HG03342 (cell line): ENCODE results near the gene TEX2.
"Not testable (repeated sequence)": the region's sequence is repeated elsewhere in the genome, so short reads cannot be mapped to it uniquely, and the experiment has no call there.

ENCODE experiments used
- ATAC-seq: cut with Tn5 transposase; IDR thresholded peaks from one replicate; pipeline ENCODE4 v1.9.1; 2021; ENCODE audit warnings: mild to moderate bottlenecking, moderate library complexity; ENCODE audit not compliant: unreplicated experiment

TEX2 gene

DNA sequence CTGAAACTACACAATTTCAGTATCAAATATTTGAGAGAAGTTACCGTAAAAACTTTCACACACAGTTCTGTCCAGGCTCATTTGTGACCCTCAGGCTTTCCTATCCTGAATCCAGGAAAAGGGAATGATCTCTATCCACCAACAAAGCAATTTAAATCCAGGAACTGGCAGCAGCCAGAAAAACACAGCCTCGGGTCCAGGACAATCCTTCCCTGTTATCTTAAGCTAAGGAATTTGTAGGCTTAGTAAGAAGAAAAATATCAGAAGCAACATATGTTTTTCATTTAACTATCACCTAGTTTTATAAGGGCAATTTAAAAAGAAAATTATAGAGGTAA lies 47.1 kb downstream of the TEX2 start:
- no peak for ATAC-seq

DNA sequence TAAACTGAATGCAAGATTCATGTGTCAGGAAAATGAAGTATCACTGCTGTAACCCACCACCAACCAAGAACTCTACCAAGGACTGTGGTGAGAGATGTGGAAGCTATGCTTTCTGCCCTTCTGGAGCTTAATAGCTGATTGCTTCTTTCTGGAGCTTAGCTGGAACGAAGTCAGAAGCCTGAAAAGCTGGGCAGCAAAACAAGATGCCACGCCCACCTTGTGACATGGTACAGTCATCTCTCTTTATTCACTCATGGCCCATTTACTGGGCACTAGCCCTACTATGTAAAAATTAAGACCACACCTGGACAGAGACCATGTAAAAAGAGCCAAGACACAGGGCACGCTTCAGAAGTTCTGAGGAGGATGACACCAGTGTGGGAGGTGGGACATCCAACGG lies 48.1 kb downstream of the TEX2 start:
- no peak for ATAC-seq

DNA sequence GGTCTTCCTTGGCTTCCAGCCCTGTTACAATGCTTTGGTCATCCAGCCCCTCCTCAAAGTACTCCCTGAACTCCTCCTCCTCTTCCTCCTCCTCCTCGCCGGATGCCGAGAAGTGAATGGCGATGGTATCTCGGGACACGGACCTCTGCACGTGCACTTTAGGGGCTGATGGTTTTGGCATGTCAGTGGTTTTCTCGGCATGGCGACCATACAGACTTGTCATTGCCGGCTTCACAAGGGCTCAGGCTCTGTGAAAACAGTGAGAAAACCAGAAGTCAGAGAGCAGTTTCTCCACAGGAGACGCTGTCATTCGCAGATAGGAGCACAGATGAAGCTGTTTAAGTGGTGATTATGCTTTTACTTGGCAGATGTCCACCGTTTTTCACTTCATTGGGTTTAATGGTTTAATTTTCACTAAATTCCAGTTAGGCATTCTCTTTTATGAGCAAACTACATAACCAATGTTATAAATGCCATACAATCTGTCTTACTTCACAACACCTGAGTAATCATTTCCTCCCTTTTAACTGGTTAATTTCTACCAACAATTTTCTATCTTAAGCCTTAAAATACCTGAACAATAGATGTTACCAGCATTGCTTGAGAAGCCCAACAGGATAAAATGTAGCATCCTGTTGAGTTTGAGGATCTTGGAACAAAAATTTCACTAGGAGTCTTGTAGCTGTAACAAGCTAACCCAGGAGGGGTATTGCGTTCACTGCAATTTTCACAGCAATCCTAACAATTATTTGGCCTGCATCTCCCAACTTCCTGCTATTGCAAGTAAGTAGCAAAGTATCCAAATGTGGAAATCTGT lies 48.9 kb downstream of the TEX2 start:
- ATAC-seq, result no peak

DNA sequence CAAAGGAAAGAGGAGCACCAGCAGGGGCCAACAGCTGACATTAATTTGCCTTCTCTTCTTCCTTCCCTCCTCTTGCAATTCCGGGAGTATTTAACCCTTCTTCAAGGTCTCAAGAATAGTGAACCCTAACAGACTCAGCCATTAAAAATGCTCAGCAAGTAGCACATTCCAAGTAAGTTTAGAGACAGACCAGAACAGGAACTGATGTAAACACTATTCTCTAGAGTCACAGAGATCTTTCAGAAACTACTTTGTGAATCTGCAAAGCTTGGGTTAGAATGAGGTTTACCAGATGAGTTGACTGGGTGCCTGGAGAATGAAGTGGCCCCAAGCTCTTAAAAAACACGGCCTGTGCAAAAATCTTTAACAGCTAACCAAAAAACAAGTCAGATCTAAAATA lies 50.9 kb downstream of the TEX2 start:
- ATAC-seq, result no peak

DNA sequence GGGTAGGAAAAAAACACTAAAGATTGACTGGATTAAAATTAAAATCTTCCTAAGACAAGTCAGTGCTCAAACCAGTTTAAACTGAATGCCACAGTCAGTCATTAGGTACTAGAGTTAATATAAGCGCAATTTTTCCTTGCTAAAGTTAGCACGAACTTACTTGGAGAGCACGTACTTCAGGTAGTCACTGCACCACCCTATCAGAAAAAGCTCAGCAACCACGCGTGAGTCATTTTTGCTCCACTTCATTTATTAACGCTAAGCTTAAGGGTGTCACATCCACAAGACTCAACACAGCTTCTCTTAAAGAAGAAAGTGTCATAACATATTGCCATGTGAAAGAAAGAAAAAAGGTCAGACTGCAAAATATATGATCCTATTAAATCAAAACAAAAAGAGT lies 53.1 kb downstream of the TEX2 start:
- ATAC-seq, result no peak

DNA sequence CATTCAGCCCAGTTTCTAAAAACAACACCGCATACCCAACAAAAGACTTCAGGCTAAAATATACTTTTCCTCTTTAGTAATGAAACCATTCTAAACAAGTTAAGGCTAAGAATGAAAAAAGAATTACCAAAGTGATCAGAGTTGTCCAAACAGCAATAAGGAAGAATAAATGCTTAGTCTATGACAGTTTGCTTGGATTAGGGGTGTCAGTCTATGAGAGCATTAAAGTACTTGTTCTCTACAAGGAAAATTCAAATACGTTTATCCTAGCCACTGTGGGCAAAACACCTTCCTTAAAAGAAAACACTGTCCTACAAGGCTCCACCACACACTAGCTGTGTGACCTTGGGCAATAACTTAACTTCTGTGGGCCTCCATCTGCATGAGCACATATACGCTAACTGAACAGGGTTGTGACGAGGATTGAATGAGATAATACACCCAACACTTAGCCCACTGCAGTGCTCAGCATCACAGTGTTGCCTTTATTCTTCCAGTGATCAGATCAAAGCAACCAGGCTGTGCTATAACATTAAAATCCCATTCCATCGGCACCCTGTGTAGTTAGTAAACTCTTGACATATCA lies 53.6 kb downstream of the TEX2 start:
- ATAC-seq, result no peak

DNA sequence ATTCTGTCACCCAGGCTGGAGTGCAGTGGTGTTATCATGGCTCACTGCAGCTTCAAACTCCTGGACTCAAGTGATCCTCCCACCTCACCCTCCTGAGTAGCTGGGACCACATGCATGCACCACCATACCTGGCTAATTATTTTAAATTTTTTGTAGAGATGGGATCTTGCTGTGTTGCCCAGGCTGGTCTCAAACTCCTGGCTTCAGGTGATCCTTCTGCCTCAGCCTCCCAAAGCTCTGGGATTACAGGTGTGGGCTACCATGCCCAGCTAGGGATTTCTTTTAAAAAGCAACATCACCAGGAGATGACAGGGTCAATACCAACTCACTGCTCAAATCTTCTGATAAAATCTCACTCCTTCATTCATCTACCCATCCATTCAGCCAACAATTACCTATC lies 54.4 kb downstream of the TEX2 start:
- ATAC-seq, result not testable (repeated sequence)

DNA sequence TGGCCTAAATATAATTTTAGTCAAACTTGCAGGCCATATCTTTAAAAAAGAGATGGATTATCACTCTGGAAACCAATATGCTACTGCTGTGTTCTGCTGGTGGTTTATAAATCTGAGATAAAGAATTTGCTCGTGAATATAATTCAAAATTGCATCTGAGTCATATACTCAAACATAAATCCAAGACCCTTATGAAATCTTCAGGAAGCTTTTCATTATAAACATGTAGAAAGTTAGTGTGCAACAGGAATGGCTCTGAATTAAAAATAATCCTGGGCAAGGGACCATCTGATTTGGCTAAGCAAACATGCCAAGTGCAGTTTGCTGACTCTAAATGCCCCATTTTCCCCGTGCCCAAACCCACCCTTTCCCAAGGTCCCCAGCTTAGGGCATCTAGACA lies 57.3 kb downstream of the TEX2 start:
- ATAC-seq, result no peak

DNA sequence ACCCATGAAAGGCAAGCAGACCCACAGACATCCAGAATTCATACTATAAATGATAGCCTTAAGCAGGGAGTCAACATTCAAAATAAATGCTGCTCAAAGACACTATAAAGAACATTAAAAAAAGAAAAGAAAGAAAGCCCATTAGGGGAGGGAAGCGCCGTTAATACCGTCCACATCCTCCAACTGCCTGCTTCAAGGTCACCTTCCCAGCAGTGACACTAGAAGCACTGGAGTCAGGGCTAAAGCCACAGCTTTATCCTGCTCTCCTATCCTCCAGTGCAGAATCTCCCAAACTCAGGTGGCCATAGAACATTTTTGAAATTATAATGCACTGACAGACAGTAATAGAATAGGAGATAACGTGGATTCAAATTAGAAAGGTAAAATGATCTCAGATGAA lies 59.4 kb downstream of the TEX2 start:
- no peak for ATAC-seq

DNA sequence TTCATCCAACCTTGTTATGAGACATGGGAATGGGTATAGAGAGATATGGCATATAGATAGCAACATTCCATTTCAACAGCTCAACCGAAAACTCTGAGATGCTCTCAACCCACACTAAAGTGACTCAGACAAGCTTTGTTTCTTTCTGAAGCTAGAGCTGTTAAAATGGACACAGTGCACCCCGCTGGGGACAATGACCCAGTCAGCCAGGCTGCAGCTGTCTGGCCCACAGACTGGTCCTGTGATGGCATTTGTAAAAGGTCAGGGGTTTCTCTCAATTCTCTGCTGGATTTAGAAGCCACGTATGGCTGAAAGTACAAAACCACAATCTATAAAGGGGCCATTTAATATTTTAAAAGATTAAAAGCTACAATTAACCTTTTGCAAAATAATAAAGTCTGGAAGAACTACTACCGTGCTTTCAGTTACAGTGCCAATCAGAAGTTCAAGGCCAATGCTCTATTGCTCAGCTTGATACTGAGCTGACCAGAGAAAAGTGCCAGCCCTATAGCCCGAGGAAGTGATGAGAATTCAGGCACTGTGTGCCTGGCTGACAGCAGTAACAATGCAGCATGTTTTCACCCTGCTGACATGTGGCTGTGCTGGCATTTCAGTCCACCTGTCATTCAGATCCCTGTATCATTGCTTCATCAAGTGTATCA lies 60.2 kb downstream of the TEX2 start:
- no peak for ATAC-seq

DNA sequence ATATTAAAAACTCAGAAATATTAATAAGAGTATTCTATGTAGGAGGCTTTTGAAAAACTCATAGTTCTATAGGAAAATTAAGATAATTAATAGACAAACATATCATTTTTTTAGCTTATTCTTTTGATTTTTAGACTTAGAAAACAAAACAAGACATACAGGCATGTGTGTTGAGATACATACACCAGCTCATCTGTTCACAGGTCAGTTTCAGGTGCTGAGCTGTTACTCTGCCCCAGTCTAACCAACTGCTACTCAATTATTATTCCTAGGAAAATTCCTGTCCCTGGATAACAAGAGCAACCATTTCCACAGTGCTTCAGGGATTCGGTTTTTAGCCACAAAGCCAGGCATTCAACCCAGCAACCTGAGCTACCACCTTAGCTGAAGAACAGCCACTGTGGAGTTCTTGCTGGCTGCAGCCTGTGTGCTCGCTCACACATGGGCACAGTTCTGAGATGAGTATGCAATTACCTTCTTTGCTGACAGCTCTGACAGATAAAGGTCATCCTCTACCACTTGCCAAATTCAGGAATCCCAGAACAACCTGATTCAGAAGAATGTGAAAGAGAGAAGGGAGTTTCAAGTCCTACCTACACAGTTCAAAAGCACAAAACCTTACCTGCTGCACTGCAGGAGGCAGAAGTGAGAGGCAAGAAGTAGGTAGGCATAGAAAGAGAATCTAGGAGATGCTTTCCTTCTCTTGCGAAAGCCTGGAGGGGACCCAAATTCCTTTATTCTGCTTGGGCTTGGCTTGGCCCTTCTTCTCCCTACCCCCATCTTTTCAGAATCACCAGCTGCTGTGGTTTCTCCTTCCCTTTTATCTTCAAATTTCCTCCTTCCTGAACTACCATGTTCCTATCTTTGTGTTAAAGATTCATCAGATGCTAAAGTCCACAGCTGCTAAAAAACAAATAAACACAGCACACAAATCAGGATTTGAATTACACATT lies 62.7 kb downstream of the TEX2 start:
- no peak for ATAC-seq

DNA sequence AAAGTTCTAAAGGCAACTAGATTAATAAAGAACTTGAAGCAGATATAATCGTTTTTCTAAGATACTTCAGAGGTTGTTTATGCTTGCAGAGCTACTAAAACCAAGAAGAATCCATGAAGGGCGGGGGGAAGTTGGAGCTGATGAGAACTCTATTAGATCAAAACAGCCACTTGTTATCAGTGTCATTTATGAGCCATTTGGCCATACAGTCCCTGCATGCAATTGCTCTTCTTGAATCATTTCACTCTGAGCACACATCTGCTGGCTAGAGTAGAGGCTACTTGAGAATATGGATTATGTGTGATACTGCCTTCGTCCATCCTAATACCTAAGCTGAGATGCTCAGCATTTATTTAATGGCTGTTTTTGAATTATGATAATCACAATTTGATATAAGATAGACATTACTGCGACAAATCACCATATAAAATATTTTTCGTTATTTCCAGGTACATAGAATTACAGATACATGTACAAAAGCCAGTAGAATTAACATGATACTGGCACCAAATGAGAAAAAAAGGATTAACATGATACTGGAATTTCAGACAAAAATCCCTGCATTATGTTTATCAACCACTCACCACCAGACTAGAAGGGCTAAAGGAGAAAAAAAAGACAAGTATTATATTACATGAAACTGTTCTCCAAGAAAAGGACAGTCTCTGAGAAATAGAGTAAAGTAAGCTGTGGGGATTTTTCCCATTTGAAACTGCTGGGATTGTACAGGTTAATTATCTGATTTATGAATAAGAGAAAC lies 64.5 kb downstream of the TEX2 start:
- no peak for ATAC-seq

DNA sequence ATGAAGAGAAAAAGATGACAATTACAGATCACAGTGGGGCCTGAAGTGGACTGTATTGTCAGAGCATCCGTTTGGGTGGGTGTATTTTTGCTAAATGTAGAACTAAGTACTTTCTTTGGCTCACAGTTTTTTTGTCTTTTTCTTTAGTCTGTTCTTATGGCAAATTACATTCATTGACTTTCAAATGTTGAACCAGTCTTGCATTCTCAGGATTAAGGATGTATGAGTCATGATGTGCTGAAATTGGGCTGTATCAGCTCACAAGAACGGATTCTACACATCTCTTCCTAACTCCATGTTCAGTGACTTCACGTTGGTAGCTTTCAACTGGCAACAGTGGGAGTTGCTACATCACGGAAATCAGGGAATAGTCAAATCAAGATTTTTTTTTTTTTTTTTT lies 66.5 kb downstream of the TEX2 start:
- ATAC-seq, result no peak

DNA sequence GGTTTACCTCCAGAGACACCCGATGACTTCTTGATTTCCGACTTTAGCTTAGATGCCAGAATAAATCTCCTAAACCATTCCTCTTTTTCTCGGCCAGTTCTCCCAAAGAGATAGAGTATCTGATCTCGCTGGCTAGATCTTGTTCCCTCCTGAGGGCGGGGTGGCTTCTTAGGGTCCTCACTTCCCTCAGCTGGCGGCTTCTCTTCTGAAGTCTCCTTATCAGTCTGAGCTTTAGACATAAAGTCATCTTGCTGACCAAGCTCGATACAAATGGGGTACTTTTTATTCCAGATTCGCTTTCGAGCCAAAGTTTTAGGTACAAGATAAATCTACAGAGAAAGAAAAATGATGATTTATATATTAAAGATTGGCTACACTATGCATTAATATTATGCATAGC lies 69.5 kb downstream of the TEX2 start:
- no peak for ATAC-seq

DNA sequence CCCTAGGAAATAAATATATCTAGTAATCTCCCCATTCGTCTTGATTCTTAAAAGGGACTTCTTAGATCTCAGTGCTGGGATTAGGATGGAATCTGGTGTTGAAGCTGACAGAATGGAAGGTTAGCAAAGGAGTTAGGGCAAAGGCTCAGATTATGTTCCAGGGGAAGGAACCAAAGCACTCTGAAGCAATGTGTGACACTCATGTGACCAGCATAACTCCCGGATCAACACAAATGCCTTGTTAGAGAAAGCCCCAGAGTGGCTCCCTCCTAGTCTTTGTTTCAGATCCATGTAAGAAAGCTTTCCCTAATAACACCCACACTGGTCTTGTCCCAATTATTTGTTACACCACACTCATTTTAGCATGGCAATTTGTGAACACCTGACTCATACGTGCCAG lies 70.5 kb downstream of the TEX2 start:
- ATAC-seq, result no peak

DNA sequence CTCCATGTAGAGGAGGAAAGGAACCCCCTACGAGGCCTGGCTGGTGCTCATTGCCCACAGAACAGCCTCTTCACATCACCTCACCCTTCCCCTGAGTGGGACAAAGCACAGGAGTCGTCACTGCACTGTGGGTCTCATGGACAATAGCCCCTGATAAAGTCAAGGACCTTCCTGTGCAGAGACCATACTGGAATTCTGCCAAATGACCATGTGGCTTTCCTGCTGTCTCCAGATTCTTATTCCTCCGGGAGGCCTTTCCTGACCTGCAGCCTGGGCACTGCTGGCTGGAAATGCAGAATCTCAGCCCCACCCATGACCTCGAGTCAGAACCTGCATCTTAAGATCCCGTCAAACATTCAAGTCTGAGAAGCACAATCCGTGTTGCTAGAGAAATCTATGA lies 72.6 kb downstream of the TEX2 start:
- ATAC-seq, result no peak

DNA sequence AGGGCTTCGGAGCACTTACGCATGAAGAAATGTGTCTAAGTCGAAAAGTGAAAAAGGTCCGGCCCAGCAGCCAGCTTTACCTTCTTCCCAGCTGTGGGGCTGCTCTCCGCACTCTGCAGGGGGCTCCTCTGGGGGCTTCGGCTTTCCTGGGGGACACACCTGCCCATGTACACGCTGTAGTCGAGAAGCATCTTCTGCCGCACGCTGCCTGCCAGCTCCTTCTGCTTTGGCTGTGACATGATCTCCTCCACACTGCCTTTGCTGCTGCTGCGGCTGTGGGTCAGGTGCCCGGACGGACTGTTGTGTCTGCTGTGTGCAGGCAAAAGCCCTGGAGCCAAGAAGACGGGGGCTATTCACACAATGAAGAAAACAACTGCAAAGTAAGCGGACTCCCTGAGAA lies 75.0 kb downstream of the TEX2 start:
- no peak for ATAC-seq

DNA sequence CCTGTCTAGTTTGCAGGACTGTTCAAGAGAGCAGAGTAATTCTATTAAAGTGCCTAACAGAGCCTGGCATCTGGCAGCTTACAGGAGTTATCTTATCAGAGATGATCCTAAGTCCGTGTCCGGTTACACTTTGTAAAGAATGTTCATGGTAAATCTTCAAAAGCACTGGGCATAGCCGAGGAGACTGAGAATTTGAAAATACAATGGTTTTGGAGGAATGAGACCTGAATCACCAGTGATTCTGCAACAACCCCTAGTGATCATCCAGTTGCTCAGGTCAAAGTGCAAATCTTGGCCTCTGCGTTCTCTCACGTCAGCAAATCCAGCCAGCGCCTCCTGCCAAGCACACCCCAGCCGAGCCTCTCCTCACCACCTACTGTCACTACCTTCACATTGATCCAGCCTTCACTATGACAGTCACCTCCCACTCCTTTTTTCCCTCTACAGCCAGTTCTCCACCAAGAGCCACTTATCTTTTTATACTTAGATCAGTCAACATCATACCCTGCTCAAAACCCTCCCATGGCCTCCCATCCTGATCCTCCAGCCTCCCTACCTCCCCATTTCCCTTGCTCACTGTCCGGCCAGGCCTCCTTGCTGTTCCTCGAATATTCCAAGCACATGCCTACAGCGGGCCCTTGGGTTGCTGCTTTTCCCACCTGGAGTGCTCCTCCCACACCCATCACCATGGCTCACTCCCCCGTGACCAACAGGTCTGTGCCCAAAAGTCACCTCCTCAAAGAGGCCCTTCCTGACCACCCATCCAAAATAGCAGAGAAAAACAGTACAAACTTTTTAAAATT lies 75.8 kb downstream of the TEX2 start:
- no peak for ATAC-seq

DNA sequence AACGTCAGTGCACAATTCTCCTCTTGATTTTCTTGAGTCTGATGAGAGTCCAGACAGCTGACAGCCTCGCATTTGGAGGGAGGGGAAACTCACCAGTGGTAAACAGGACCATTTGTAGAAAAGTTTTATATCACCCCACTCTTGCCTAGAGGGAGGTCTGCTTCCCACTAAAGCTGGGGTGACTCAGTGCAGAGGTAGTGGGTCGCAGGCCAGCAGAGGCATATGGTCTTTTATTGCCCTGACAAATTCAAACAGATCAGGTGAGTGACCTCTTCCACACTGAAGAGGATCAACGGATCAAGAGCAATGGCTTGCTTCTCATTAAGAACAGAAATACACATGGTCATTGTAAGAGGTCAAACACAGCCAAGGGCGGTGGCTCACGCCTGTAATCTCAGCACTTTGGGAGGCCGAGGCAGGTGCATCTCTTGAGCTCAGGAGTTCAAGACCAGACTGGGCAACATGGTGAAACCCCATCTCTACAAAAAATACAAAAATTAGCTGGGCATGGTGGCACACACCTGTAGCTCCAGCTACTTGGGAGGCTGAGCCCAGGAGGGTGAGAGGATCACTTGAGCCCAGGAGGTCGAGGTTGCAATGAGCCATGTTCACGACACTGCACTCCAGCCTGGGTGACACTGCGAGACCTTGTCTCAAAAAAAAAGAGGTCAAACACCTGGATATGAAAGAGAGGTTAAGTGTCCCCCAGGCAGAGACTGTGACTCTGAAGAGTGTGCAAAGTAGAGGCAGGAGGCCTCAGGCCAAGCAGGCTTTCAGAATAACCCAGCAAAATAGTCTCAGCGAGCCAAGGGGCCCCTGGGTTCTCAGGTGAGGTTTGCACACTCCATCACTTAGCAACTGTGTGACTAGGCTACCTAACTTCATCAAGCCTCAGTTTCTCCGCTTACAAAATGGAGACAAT lies 76.6 kb downstream of the TEX2 start:
- no peak for ATAC-seq
